DND-41 (cell line): ENCODE results near the gene COG5.
"Not testable (repeated sequence)": the region's sequence is repeated elsewhere in the genome, so short reads cannot be mapped to it uniquely, and the experiment has no call there.

Experiments used
- ATAC-seq: fragments of 200-7000 bp; cut with Tn5 transposase; 3 replicates; pipeline ENCODE4 v1.9.1; 2021; ENCODE audit warnings: low read depth; ENCODE audit not compliant: insufficient read depth
- DNase-seq: peaks from one replicate; pipeline ENCODE4 v3.0.0-alpha.2; 2020
- H2AFZ ChIP-seq: 2 replicates; pipeline ENCODE4 v1.6.0; 2012; ENCODE audit warnings: low read depth, low read length
- H3K27ac ChIP-seq: 2 replicates; pipeline ENCODE4 v1.5.1; 2012; ENCODE audit warnings: low read length, inconsistent platforms
- H3K27me3 ChIP-seq: fragments of 200-600 bp; sonication (generic); 2 replicates; pipeline ENCODE4 v1.6.0; 2012; ENCODE audit warnings: low read length, mild to moderate bottlenecking, inconsistent platforms; ENCODE audit not compliant: insufficient read depth, poor library complexity
- H3K36me3 ChIP-seq: 2 replicates; pipeline ENCODE4 v1.5.1; 2012; ENCODE audit warnings: low read length, inconsistent platforms; ENCODE audit not compliant: insufficient read depth
- H3K4me1 ChIP-seq: 2 replicates; pipeline ENCODE4 v1.5.1; 2012; ENCODE audit warnings: mild to moderate bottlenecking, low read length; ENCODE audit not compliant: insufficient read depth
- H3K4me2 ChIP-seq: 2 replicates; pipeline ENCODE4 v1.6.0; 2012; ENCODE audit warnings: mild to moderate bottlenecking, moderate library complexity, low read length, inconsistent platforms; ENCODE audit not compliant: insufficient read depth
- H3K4me3 ChIP-seq, 2 experiments: fragments of 200-600 bp in 1 of 2; shearing (Covaris generic) in 1 of 2; 2 replicates each; pipeline ENCODE4 v1.5.1; 2012 to 2016; ENCODE audit warnings: inconsistent platforms in 2 of 2, low read length in 2 of 2, mild to moderate bottlenecking in 2 of 2, low read depth in 1 of 2, moderate library complexity in 1 of 2
- H3K79me2 ChIP-seq: 2 replicates; pipeline ENCODE4 v1.6.0; 2012; ENCODE audit warnings: low read length, inconsistent platforms; ENCODE audit not compliant: insufficient read depth
- H3K9ac ChIP-seq: 2 replicates; pipeline ENCODE4 v1.6.0; 2012; ENCODE audit warnings: low read depth, mild to moderate bottlenecking, inconsistent platforms, low read length, moderate library complexity
- H3K9me3 ChIP-seq: 2 replicates; pipeline ENCODE4 v1.5.1; 2012; ENCODE audit warnings: low read length, moderate library complexity, mild to moderate bottlenecking, inconsistent platforms; ENCODE audit not compliant: insufficient read depth, severe bottlenecking
- H4K20me1 ChIP-seq: 2 replicates; pipeline ENCODE4 v1.6.0; 2012; ENCODE audit warnings: low read length; ENCODE audit not compliant: insufficient read depth
- CTCF ChIP-seq: IDR thresholded peaks from 2 replicates; pipeline ENCODE4 v1.5.1; 2012; ENCODE audit warnings: borderline replicate concordance, low read length, moderate library complexity, mild to moderate bottlenecking; ENCODE audit not compliant: poor library complexity, severe bottlenecking; ENCODE audit errors: extremely low read depth
- EZH2 ChIP-seq: IDR thresholded peaks from 3 replicates; pipeline ENCODE4 v1.6.1; 2012; ENCODE audit warnings: borderline replicate concordance, low read depth, mild to moderate bottlenecking, moderate library complexity, low read length, inconsistent platforms; ENCODE audit not compliant: severe bottlenecking

COG5 gene

GRCh38 chr7:107228291-107228690 is 335.4 kb downstream of the COG5 start:
- Histone ChIP-seq H3K4me2 (no peak overlapping the region), H3K9ac (no peak overlapping the region), H3K79me2 (no peaks in the 10 kb centered on the region), H3K36me3 (peaks cover 3% of the 10 kb centered on the region; the same call in 1 of the 2 replicates), H3K27ac (no peak overlapping the region), H3K9me3 (no peaks in the 10 kb centered on the region), H3K27me3 (no peaks in the 10 kb centered on the region), H4K20me1 (no peaks in the 10 kb centered on the region), H3K4me3 (no peak overlapping the region), H2AFZ (no peak overlapping the region), H3K4me1 (no peaks in the 10 kb centered on the region)
- DNase-seq: no peak
- TF ChIP-seq EZH2: no peak
- TF ChIP-seq CTCF: no peak
- ATAC-seq: no peak

GRCh38 chr7:107224374-107225223 is 339.1 kb downstream of the COG5 start:
- Histone ChIP-seq H3K4me1 (no peaks in the 10 kb centered on the region), H3K4me2 (no peak overlapping the region), H3K27ac (no peak overlapping the region), H3K36me3 (peaks cover 3% of the 10 kb centered on the region; the same call in 1 of the 2 replicates), H3K9me3 (no peaks in the 10 kb centered on the region), H3K4me3 (no peak overlapping the region), H2AFZ (no peak overlapping the region), H3K79me2 (no peaks in the 10 kb centered on the region), H4K20me1 (no peaks in the 10 kb centered on the region), H3K9ac (no peak overlapping the region), H3K27me3 (no peaks in the 10 kb centered on the region)
- TF ChIP-seq CTCF (no peak), EZH2 (no peak)
- no peak for DNase-seq
- no peak for ATAC-seq

- ATAC-seq, H3K9me3 ChIP-seq, H3K4me2 ChIP-seq, H3K27ac ChIP-seq, DNase-seq, H4K20me1 ChIP-seq, H3K4me3 ChIP-seq, H3K36me3 ChIP-seq, H3K27me3 ChIP-seq, H3K9ac ChIP-seq, H3K79me2 ChIP-seq, H2AFZ ChIP-seq, H3K4me1 ChIP-seq: not testable (repeated sequence)
These were observed 342.9 kb downstream of the COG5 start for GRCh38 chr7:107220806-107221205.

GRCh38 chr7:107220356-107220755 is 343.4 kb downstream of the COG5 start:
- Histone ChIP-seq H3K9ac (no peak overlapping the region), H3K27me3 (no peaks in the 10 kb centered on the region), H3K36me3 (no peaks in the 10 kb centered on the region), H3K79me2 (no peaks in the 10 kb centered on the region), H2AFZ (no peak overlapping the region), H3K4me1 (no peaks in the 10 kb centered on the region), H3K4me3 (no peak overlapping the region), H3K4me2 (no peak overlapping the region), H4K20me1 (no peaks in the 10 kb centered on the region), H3K9me3 (no peaks in the 10 kb centered on the region), H3K27ac (no peak overlapping the region)
- ATAC-seq (no peak), DNase-seq (no peak)
- TF ChIP-seq EZH2 (no peak), CTCF (no peak)
